ENCODE data around the gene CPN1.

CPN1 gene

DNA sequence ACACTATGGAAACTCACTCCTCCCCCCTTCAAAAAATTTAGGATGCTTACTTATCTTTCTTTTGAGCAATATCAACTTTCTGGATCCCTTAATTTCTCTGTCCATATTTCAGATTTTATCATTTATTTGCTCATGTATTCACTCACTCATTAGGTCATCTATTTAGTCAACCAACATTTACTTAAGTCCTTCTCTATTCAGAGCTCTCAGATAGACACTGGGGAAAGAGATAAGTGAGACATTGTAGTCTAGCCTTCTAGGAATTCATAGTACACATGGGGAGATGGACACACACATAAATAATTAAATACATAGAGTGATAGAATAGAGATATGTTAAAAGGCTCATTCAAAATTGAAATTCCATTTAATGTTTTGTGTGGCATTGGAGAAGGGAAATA lies 9.2 kb downstream of the CPN1 start:
- TF ChIP-seq TAF1 (IDR thresholded peaks at IDR 0.05; ENCODE audit: borderline replicate concordance, low read depth, low read length) (no peak), POLR2A (IDR thresholded peaks at IDR 0.05; ENCODE audit: low read depth, low read length) (no peak), POLR2AphosphoS5 (IDR thresholded peaks at IDR 0.05; ENCODE audit: low read depth, low read length) (no peak)
- no peak for DNase-seq (ENCODE audit: insufficient read length)
- FAIRE-seq: no peak

DNA sequence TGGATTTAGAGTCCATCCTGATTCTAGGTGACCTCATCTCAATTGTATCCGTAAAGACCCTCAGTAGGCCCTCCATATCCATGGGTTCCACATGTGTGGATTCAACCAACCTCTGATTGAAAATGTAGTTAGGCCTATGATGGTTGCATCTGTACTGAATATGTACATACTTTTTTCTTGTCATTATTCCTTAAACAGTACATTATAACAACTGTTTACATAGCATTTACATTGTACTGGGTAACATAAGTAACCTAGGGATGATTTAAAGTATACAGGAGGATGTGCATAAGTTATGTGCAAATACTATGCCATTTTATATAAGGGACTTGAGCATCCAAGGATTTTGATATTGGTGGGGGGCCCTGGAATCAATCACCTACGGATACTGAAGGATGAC lies 10.1 kb downstream of the CPN1 start:
- TF ChIP-seq POLR2A (IDR thresholded peaks at IDR 0.05; ENCODE audit: low read depth, low read length) (no peak), POLR2AphosphoS5 (IDR thresholded peaks at IDR 0.05; ENCODE audit: low read depth, low read length) (no peak), TAF1 (IDR thresholded peaks at IDR 0.05; ENCODE audit: borderline replicate concordance, low read depth, low read length) (no peak)
- DNase-seq (ENCODE audit: insufficient read length) (no peak), FAIRE-seq (no peak)

DNA sequence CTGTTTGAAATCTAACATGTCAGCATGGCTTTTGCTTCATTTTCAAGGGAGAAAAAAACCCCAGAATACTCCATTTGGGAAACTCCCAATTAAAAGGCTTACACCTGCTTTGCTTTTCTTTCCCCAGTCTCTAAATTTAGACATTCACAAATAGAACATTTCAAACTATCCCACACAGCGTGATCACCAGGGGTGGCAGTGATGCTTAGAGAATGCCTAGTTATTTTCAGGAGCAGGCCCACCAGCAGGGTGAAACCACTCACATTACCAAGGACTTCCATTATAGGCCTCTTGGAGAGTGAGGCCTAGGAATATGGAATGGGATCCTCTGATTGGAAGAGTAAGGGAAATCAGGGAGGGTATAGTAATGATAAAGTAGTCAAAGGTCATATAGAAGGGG lies 14.2 kb downstream of the CPN1 start:
- DNase-seq (ENCODE audit: insufficient read length): no peak
- FAIRE-seq: no peak
- TF ChIP-seq POLR2A (IDR thresholded peaks at IDR 0.05; ENCODE audit: low read depth, low read length) (no peak), POLR2AphosphoS5 (IDR thresholded peaks at IDR 0.05; ENCODE audit: low read depth, low read length) (no peak), TAF1 (IDR thresholded peaks at IDR 0.05; ENCODE audit: borderline replicate concordance, low read depth, low read length) (no peak)

DNA sequence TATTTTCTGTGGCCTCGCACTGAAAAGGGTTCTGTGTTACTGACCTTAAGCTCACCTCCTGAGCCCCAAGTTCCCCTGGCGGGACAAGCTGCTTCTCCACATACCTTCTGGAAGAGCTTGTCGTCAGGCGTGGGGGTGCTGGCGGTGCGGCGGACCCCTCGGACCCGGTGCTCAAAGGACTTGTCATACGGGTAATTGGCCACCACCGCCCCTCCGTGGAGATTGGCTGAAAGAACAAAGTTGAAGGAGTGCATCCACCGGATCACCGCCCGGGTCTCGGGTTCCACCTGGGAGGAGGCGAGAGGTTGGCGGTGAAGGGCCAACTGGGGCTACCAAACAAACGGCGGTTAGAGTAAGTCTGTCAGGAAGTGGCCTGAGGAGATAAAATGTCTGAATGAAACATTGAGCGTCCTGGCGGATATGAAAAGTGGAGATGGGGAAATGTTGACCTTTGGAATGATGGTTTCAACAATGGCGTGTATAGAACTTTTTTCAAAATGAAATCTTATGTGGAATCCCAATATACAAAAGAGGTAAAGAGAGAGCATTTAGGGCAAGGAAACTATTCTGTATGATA lies 16.5 kb downstream of the CPN1 start:
- TF ChIP-seq POLR2AphosphoS5 (IDR thresholded peaks at IDR 0.05; ENCODE audit: low read depth, low read length) (no peak), POLR2A (IDR thresholded peaks at IDR 0.05; ENCODE audit: low read depth, low read length) (no peak), TAF1 (IDR thresholded peaks at IDR 0.05; ENCODE audit: borderline replicate concordance, low read depth, low read length) (no peak)
- no peak for FAIRE-seq

DNA sequence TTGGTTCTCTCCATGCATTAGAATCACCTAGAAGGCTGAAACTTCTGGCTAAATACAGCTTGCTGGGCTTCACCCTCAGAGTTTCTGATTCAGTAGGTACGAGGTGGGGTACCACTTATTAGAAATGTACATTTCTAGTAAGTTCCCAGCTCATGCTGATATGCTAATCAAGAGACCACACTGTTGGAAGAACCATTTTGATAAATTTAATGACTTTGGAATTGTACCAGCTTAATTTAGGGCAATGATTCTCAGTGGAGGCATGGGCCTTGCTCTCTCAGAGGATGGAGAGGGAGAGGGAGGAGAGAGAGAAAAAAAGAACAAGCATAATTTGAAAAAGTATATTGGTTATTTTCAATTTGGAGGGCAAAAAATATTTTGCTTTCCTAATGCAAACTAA lies 20.3 kb downstream of the CPN1 start:
- DNase-seq (ENCODE audit: insufficient read length): no peak

More for the DNA sequence above, 16.5 kb downstream of the CPN1 start:
- no peak for DNase-seq (ENCODE audit: insufficient read length)

DNA sequence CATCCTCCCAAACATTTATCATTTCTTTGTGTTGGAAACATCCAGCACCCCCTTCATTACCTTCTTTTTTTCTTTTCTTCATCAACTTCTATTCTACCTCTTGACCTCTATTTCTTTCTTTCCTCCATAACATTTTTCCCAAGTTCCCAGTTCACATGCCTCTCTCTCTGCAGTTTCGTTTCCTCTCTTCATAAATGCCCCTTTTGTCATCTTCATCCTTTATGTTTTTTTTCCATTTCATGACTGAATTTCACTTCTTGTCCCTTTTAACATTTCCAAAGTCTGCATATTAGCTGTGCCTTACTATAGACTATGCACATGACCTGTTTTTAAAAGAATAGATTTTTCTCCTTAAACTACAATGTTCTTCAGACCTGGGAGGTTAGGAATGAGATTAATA lies 23.7 kb downstream of the CPN1 start:
- no peak for TF ChIP-seq POLR2AphosphoS5 (IDR thresholded peaks at IDR 0.05; ENCODE audit: low read depth, low read length)
- TF ChIP-seq POLR2A (IDR thresholded peaks at IDR 0.05; ENCODE audit: low read depth, low read length): no peak
- no peak for TF ChIP-seq TAF1 (IDR thresholded peaks at IDR 0.05; ENCODE audit: borderline replicate concordance, low read depth, low read length)
- no peak for DNase-seq (ENCODE audit: insufficient read length)
- FAIRE-seq: no peak

More for the DNA sequence above, 20.3 kb downstream of the CPN1 start:
- no peak for FAIRE-seq
- TF ChIP-seq POLR2AphosphoS5 (IDR thresholded peaks at IDR 0.05; ENCODE audit: low read depth, low read length): no peak
- no peak for TF ChIP-seq POLR2A (IDR thresholded peaks at IDR 0.05; ENCODE audit: low read depth, low read length)
- TF ChIP-seq TAF1 (IDR thresholded peaks at IDR 0.05; ENCODE audit: borderline replicate concordance, low read depth, low read length): no peak

DNA sequence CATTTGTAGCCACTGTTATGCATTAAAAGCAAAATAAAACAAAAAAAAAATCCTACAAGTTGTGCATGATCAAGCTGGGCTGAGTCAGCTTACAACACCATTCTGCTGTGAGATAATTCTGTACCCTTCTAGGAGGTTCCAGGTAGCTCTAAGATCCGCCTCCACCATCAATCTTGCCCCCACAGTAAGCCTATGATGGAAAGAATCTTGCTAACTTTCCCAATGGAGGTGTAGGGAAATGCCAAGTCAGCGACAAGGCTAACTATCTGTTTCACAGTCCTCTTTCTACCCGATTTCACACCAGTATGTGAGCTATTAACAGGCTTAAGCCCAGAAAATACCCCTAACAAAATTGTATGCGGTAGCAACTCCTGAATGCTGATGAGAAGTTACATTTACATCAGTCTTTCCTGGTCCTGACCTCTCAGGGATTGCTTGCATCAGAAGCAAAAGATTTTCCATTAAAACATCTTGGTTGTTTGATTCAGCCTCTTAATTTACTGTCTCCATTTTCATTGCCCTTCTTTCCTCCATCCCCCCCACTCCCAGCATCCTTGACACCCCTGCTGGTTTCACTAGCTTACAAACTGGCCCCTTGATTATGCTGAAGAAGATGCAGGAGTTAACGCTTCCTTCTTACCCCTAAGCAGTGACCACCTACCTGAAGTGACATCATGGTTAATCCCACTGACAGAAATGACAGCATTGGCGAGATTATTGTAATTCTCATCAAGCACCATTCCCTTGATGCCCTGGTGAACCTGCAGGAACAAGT lies 27.8 kb downstream of the CPN1 start:
- TF ChIP-seq POLR2AphosphoS5 (IDR thresholded peaks at IDR 0.05; ENCODE audit: low read depth, low read length) (no peak), POLR2A (IDR thresholded peaks at IDR 0.05; ENCODE audit: low read depth, low read length) (no peak), TAF1 (IDR thresholded peaks at IDR 0.05; ENCODE audit: borderline replicate concordance, low read depth, low read length) (no peak)
- no peak for FAIRE-seq
- no peak for DNase-seq (ENCODE audit: insufficient read length)

DNA sequence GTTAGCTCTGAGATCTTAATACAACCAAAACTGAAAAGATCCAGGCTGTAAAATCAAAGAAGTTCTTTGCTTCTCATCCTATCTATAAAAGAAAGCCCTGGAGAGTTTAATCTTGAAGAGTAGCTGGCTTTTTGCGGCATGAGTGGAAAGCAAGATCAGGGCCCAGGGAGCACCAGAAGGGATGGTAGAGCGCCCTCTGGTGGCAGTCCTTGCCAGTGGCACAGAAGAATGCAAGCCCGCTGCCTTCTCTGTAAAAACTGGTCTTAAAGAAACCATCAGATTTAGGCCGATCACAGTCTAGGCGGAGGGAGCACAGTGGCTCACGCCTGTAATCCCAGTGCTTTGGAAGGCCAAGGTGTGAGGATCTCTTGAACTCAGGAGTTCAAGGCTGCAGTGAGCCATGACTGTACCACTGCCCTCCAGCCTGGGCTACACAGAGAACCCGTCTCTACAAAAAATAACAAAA lies 35.6 kb downstream of the CPN1 start:
- DNase-seq (ENCODE audit: insufficient read length) (peak; percentile 40), FAIRE-seq (peak; percentile 92)
- no peak for TF ChIP-seq TAF1 (IDR thresholded peaks at IDR 0.05; ENCODE audit: borderline replicate concordance, low read depth, low read length)
- TF ChIP-seq POLR2A (IDR thresholded peaks at IDR 0.05; ENCODE audit: low read depth, low read length): no peak
- no peak for TF ChIP-seq POLR2AphosphoS5 (IDR thresholded peaks at IDR 0.05; ENCODE audit: low read depth, low read length)

DNA sequence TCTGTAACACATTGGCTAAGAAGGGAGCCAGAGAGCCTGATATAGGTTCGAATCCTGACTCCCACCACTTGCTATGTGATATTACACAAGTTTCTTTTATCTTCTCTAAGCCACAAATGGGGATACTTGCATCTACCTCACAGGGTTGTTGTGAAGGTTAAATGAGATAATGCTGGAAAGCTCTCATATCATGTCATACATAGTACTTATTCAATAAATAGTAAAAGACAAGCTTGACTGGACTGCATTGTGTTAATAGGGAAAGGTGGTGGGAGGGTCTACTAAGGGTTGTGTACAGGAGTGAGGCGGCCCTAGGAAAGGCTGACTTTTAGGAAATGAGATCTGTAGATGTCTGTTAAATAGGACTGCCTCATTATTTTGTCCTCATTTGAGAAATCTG lies 36.1 kb downstream of the CPN1 start:
- no peak for TF ChIP-seq POLR2A (IDR thresholded peaks at IDR 0.05; ENCODE audit: low read depth, low read length)
- TF ChIP-seq POLR2AphosphoS5 (IDR thresholded peaks at IDR 0.05; ENCODE audit: low read depth, low read length): no peak
- TF ChIP-seq TAF1 (IDR thresholded peaks at IDR 0.05; ENCODE audit: borderline replicate concordance, low read depth, low read length): no peak
- no peak for FAIRE-seq

DNA sequence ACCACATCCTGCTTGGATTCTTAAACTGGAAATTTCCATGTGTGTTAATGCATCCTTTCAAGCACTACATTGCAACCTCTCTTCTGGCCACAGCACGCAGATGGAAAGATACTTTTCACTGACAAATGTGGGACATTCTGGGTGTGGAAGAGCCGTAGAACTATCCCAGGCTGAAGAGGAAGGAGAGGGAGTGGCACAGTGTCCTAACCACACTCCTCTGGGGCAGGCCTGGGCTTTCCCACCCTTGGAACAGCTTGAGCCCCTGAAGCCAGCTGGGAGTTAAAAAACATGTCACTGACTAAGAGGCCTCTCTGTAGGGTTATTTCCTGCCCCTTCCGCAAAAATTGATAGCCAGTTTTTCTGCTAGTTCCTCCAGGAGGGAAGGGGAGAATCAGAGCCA lies 37.9 kb downstream of the CPN1 start:
- FAIRE-seq (no peak), DNase-seq (ENCODE audit: insufficient read length) (no peak)
- TF ChIP-seq POLR2AphosphoS5 (IDR thresholded peaks at IDR 0.05; ENCODE audit: low read depth, low read length): no peak
- no peak for TF ChIP-seq TAF1 (IDR thresholded peaks at IDR 0.05; ENCODE audit: borderline replicate concordance, low read depth, low read length)
- no peak for TF ChIP-seq POLR2A (IDR thresholded peaks at IDR 0.05; ENCODE audit: low read depth, low read length)

More for the DNA sequence above, 36.1 kb downstream of the CPN1 start:
- DNase-seq (ENCODE audit: insufficient read length): no peak

DNA sequence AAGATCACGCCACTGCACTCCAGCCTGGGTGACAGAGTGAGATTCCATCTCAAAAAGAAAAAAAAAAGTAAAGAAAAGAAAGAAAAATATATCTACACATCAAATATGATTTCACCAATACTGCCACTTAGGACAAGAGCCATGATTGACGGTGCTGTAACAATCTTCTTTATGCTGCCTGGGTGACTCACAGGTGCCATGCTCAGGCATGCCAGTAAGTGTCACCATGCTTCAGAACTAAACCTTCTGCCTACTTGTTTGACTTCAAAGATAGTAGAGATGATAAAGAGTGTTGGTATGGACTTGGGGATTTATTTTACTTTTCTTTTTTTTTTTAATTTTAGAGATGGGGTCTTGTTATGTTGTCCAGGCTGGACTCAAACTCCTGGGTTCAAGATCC lies 38.3 kb downstream of the CPN1 start:
- TF ChIP-seq TAF1 (IDR thresholded peaks at IDR 0.05; ENCODE audit: borderline replicate concordance, low read depth, low read length) (no peak), POLR2AphosphoS5 (IDR thresholded peaks at IDR 0.05; ENCODE audit: low read depth, low read length) (no peak), POLR2A (IDR thresholded peaks at IDR 0.05; ENCODE audit: low read depth, low read length) (no peak)
- FAIRE-seq: no peak
- DNase-seq (ENCODE audit: insufficient read length): no peak

Measured in GM12892 (cell line).